ENCODE results near the gene SAMSN1.

The SAMSN1 gene

DNA sequence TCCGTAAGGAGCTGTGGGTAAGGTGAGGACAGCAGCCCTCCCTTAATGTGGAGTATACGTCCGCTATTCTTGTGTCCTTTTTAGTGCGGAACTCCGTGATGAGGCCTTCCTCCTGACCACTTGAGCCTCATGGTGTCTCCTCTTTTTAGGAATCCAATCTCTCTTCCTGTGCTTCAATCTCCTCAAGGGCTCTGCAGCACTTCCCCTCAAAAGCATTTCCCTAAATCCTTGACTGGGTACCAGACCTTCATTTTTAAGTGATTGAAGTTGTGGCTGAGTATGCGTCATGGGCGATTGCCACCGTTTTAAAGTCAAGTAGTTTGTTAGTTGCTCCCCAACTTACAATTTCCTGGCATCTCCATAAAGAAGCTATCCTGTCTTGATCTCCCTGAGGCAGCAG is 62.8 kb downstream of the SAMSN1 start:
- no peak for DNase-seq

DNA sequence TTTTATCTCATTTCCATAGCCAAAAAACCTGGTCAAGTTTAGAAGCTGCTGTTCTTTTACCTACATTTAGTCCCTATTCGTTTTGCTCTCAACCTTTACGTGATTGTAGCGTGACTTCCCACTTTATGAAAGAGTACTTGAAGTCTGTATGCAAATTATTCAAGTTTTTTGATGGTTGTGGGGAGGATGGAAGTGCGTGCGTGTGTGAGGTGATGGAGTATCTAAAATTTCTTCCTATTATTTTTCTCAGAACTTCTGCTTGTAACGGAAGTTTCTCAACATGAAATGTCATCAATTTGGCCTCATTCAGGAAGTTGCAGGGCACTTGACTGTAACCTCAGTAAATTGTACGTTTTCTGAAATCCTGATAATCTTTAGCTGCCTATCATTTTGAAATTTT is 64.0 kb downstream of the SAMSN1 start:
- no peak for DNase-seq

DNA sequence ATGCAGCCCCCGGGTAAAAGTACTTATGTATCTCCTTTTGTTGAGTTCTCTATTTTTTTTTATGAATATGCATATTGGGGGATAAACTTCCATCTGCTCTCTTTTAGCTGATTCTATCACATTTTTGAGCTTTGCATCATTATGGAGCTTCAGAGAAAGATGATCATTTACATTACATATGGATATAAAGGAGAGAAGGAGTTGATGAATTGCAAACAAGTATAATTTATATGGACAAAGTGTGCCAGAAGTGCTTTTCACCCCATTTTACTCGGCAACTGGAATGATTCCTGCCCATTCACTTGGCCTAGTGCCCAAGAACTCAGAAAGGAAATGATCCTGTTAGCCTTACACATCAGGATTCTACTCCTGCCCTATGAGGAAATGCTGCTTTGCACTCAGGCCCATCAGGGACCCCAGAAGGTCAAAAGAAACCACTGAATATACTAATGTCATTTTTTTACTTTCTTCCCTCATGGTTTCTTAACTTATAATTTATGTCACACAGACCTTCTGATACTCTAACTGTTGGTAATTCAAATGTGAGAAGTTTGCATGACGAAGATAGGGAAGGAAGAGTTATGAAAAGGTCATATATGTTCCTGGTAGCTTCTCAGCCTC is 65.6 kb downstream of the SAMSN1 start:
- no peak for DNase-seq

DNA sequence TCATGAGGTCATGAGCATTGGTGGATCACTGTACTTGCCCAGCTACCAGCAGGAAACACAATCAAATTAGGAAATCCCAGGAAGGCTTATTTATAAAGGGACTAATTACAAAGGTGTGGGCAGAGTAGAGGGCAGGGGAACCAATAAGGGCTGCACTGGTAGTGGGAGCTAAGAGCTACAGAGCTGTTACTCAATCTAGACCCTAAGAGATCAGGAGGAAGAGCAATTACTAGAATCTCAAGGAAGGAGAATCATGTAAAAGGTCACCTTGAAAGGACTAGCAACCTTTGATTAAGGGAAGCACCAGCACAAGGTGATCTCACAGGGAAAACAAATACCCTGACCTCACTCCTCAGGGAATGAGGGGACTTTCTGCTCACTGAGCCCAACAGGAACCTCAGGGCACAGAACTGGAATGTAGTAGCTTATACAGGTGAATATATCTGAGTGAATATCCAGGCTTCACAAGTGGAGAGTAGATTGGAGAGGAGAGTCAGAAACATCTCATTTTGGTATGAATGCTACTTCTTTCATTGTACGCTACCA is 66.8 kb downstream of the SAMSN1 start:
- DNase-seq: no peak

DNA sequence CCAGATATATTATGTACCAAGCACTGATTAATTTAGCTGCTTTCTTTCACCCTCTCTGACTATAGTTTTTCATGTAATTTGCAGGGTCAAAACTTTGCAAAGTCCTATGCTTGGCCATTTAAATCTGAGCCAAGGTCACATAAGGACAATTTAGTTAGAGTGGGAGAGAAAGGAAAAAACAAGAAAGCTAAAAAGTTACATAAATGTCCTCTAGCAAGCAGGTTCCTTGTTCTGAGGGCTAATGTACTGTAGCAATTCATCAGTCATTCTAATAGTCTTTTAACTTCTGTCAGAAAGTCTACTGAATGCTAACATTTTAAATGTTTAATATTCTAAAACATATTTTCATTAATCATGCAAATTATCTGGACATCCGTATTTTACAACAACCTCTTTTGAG is 68.3 kb downstream of the SAMSN1 start:
- no peak for DNase-seq

DNA sequence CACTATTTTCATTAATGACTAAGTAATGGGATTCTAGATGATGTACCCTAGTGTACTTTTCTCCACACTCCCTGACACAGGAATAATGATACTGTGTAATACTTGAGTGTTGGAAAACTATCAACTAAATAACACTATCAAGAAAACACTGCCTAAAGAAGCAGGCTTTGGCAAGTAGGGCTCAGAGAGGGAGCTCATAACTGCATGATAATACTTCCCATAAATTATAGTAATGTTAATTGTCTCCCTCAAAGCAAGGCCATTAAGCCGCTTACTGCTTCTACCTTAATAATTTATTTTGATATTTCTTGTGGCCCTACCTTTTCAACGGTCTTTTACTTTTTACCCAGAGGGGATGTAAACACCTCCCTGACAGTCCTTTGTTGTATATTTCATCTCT is 69.0 kb downstream of the SAMSN1 start:
- DNase-seq: no peak

DNA sequence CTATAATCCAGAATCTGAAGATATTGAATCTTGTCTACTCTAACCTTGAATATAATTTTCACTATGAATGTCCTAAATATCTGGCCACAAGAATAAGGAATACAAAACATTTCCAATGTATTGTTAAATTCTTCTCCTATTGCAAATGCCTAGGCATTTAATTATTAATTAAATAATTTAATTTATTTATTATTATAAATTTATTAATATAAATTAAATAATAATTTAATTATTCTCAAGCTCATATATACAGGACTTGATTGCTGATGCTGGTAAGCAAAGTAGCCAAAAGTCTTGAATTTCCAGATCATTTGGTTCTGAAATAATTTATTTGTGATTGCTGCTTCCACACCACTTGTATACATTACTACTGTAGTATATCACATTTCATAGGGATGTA is 71.1 kb downstream of the SAMSN1 start:
- DNase-seq: no peak

DNA sequence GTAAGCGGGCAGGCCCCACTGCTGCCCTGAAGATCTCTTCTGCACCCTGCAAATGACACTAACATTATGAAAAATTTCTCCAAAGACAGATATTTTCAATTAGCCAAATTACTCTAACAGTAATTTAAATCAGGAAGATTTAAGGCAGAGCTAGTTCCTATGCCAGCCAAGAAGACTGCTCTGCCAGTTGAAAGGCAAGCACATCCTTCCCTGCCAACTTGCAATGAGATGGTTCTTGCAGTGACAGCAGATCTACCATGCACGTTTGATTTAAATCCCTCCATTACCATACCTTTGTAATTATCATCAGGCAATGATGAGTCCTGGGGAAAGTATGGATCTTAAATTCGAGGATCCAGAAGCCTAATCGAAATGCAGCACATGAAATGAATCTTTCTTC is 76.5 kb downstream of the SAMSN1 start:
- DNase-seq: no peak

DNA sequence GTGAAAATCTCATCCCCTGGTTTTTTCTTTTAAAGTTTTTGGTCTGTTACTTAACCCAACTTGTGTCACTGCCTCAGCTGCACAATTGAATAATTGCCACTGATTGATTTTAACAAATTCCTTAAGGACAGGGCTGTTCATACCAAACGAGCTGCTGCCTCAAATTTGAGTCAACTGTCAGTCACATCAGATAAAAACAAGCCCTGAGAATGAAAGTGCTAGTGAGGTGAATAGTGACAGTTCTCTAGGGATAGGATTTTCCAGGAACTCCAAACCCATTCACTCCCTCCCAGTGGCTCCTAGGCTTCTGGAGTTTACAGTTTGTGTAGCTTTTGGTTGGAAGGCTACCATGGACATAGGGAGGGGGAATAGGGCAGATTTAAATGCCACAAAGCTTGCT is 79.4 kb downstream of the SAMSN1 start:
- no peak for DNase-seq

DNA sequence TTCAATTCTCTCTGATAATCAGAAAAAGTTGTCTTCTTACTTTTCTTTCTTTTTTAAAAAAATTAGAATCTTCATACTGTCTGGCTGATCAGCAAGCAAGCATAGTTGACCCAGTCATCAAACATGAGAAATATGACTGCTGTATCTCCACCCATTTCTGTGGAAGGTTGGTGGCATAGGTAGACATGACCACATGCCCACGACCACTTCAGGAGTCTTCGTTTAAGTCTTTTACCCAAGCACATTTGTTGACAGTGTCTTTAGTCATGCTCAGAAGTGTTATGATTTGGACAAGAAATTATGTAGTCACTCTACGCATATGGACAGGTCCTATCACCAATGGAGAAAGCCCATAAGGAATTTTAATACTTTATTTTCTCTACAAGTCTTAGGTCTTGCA is 88.4 kb downstream of the SAMSN1 start:
- no peak for DNase-seq

DNA sequence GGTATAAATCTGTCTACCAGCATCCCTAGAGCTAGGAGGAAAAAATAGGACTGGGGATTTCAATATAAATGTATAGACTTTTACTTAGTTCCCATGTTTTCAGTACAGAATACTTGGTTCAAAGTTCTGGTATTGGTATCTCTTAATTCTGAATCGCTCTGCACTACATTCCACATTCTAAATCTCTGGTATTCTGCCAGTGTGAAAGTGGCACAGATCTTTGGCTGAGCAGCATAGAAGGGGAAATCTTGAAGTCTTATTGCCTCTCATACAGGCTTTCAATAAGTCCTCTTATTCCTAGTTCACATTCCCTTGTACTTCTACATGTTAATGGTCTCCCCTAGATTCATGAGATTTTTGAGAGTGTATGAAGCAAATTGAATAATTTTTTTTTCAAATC is 89.2 kb downstream of the SAMSN1 start:
- no peak for DNase-seq

DNA sequence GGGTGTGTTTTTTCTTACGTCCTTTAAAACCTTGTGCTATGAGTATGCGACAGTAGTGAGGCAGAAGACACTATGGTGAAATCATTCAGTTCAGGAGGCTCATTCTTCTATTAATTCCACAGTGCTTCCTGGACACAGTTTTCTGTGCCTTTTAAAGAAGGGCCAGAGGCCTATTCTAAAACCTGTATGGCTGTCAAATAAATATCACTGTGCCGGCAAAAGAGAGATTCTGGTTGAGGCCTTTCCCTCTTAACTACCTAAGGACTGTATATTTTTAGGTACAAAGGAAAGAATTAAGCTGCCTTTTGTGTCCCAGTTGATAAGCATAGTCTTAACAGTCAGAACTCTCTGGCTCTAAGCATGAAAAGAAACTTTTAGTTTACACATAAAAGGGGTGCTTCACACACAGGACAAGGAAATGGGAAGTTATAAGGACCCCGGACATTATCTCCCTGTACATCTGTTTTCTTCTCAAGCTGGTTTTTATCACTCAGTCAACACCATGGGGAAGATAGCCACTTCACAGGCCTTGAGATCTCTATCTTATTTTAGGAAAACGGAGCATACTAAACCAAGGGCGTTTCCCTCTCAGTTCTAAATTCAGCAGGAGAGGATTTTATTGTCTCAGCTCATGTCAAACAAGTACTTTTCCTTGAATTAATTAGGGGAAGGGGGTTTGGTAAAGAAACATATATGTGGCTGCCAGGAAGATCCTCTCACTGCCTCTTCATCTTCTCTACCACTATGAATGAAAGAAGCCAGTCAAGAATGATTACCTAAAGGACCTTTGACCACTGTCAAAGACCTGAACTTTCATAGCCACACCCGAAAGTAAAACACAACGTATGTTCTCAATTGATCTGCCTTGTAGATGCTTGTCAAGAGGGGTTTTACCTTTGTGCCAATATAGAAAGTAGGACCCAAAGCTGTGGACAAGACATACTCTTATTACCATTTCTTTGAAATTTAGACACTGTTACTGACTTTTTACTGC is 91.8 kb downstream of the SAMSN1 start:
- DNase-seq: no peak

DNA sequence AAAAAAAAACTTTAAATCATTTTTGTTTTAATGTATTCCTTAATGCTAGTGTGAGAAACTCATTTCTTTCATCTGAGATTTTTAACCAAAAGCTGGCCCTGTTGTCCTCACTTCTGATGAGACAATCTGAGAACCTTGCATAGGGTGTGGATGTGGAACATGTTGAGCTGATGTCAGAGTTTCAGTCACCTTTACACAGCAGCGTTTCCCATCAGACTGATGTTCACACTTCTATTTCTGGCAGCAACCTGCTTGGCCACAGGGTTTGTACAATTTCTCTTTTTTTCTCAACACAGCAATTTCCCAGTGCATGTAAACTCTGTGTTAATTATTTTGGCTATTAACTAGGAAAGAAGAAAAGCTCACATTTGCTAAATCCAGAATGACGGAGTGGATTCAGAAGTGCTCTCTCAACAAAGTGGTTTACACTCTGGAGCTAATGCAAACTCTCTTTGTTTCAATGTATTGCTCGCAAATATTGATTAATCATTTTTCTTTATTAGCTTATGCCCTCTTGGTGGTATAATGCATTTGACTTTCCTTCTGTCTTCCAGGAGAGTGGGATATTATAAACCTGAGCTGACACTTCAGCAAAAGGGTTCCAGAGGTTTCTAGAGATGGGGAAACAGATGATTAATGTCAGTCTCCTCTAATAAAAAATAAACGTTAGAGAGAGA is 92.6 kb downstream of the SAMSN1 start:
- DNase-seq: no peak

DNA sequence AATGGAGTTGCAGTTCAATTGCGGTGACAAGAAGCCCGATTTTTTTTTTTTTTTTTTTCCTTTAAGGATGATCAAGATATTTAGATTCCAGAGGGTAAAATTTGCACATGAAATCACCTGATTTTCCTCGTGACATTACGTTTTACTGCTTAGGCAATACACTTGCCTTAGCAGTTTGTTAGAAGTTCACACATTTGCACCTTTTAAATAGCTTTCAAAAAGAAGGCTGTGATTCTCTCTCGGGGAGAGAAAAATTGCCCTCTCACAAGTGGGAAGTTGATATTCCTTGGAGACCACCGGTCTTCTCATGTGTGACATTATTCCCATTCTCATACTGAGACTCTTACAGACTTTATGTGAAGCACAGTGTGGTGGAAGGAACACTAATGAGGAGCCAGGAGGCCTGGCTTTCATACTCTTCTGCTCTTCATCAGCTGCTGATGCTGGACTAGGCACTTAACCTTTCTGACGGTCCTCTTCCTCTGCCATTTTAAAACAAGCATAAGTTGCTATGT is 93.3 kb downstream of the SAMSN1 start:
- no peak for DNase-seq

DNA sequence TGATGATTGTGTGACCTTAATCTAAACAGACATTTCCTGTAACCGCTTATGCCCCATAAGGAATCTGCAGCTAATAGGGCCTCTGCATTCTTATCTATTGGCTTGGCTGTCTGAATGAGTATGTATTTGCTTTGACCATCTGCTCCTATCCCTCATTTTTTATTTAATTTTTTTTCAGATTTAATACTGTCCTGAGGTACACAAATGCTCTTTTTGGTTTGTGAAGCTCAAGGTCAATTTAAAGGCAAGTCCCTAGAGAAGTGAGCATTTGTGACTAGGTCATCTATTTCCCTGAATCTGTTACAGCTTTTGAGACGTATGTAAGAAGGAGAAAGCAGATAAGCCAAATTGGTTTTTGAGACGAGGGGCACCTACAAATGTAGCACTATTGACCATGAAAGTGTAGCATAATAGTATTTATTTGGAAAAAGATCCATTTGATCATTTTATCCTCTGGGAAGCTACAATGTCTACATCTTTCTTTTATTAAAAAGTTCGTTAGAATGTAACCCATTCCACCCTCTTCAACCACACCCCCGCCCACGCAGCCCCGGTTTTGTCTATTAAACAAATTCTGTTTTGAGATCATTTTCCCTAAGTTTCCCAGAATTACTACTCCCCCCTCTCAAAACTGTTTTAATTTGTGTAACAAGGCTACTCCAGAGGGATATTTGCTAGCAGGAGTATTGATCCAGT is 93.9 kb downstream of the SAMSN1 start:
- no peak for DNase-seq

DNA sequence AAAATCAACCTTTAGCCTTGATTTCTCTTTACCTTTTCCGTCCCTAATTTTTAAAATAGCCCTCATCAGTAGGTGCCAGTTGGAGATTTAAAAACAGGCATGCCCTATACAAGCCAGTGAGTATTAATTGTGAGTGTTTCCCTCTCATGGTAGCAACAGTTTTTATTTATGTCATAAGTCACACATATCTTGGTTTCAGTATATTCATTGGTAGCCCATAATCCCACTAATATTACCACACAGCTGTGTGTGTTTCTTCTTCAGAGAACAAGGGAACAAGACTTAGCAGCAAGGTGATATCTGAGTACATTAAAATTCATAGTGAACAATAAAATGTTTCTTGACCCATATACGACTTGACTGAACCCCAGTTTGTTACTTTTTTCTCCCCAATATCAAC is 94.6 kb downstream of the SAMSN1 start:
- DNase-seq: no peak

DNA sequence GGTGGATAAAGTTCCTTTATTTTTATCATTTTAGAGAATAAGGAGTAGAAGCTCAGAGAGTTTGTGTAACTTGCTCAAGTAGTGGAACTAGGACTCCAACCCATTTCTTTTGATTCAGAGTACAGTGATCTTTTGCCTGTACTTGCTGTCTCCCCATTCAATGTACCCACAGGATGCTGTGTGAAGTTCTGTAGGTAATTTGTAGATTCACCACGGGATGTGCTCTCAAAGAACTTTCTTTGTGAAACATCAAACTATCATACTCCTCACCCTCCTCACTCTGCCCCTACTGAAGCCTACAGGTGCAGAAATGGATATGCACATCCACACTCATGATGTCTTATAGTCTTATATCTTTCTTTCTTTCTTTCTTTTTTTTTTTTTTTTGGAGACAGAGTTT is 97.3 kb downstream of the SAMSN1 start:
- no peak for DNase-seq

DNA sequence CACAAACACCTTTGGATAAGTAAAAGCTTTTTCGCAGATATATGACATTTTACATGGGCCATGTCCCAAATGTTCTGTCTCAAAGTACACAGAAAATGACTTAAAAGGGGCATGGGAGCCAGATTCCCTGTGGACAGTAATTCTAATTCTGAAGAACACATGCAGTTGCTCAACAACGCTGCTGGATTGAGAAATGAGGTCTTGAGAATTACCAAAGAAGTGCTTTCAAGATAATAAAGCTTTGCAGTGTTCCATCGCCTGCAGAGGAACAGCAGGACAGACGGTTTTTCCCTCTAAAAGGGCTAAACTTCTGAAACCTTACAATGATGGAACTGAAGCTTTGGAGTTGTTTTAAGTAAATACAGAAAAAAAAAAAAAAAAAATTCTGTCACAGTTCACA is 107.9 kb downstream of the SAMSN1 start:
- DNase-seq: no peak

DNA sequence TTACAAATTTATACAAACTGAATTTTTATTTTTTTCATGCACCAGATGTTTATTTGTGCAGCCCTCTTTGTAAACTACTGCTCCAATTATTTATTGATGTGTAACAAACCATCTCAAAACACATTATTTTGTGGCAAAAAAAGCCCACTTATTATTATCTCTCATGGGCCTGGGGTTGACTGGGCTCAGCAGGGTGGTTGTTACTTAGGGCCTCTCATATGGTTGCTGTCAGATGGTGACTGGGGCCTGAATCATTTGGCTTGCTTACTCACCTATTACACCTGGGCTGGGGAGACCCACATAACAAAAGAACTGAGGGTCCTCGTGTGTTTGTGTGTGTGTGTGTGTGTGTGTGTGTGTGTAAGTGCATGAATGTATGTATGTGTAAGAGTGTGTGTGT is 110.7 kb downstream of the SAMSN1 start:
- DNase-seq: no peak

Measured in fibroblast of skin of right biceps (primary cell).